Keratinocyte (primary cell): ENCODE measurements around the gene HYAL3. TPM values are rescaled to one million over a fixed set of nuclear protein-coding genes. Genes with fewer than 3 reads are reported as not detected.
A peak's percentile ranks its signal among the peaks of the same experiment; 100 is the strongest.

Source experiments
- DNase-seq: peaks from one replicate; pipeline ENCODE4 v3.0.0-alpha.2; 2011; ENCODE audit warnings: low read depth, missing footprints, low spot score
- FAIRE-seq: peaks from 2 replicates; lab custom pipeline; 2011; peaks lifted over from hg19 to GRCh38; lab: Jason Lieb, UNC
- H2AFZ ChIP-seq: 2 replicates; pipeline ENCODE4 v1.6.0; 2012; ENCODE audit warnings: low read length, control low read depth, inconsistent platforms; ENCODE audit not compliant: control insufficient read depth
- H3K27ac ChIP-seq: 2 replicates; pipeline ENCODE4 v1.5.1; 2011; ENCODE audit warnings: low read length; ENCODE audit not compliant: control insufficient read depth, insufficient read depth
- H3K27me3 ChIP-seq: 3 replicates; pipeline ENCODE4 v1.6.0; 2011; ENCODE audit warnings: low read length; ENCODE audit not compliant: control insufficient read depth, insufficient read depth; ENCODE audit errors: extremely low read depth
- H3K36me3 ChIP-seq, 2 experiments: 2 replicates in 1 of 2; 3 replicates in 1 of 2; pipeline ENCODE4 v1.5.1; 2011; ENCODE audit warnings: low read length in 2 of 2, mild to moderate bottlenecking in 1 of 2; ENCODE audit not compliant: control insufficient read depth in 2 of 2, insufficient read depth in 2 of 2; ENCODE audit errors: extremely low read depth in 1 of 2
- H3K4me1 ChIP-seq: 3 replicates; pipeline ENCODE4 v1.5.1; 2011; ENCODE audit warnings: low read length; ENCODE audit not compliant: control insufficient read depth, insufficient read depth; ENCODE audit errors: extremely low read depth
- H3K4me2 ChIP-seq: 3 replicates; pipeline ENCODE4 v1.6.0; 2011; ENCODE audit warnings: low read depth, low read length; ENCODE audit not compliant: control insufficient read depth, insufficient read depth; ENCODE audit errors: extremely low read depth
- H3K4me3 ChIP-seq, 3 experiments: fragments of 200-600 bp in 1 of 3; sonication (generic) in 1 of 3; 2 replicates in 2 of 3; 3 replicates in 1 of 3; pipeline ENCODE4 v1.5.1; 2011 to 2016; ENCODE audit warnings: low read length in 3 of 3, mild to moderate bottlenecking in 3 of 3, control low read depth in 2 of 3, inconsistent platforms in 1 of 3, low read depth in 1 of 3, mixed read lengths in 1 of 3, mixed run types in 1 of 3, moderate library complexity in 1 of 3; ENCODE audit not compliant: control insufficient read depth in 2 of 3, insufficient read depth in 2 of 3; ENCODE audit errors: extremely low read depth in 1 of 3
- H3K79me2 ChIP-seq: 2 replicates; pipeline ENCODE4 v1.6.0; 2012; ENCODE audit warnings: low read length; ENCODE audit not compliant: control insufficient read depth, insufficient read depth
- H3K9ac ChIP-seq: 3 replicates; pipeline ENCODE4 v1.6.0; 2011; ENCODE audit warnings: low read length; ENCODE audit not compliant: control insufficient read depth, insufficient read depth; ENCODE audit errors: extremely low read depth
- H3K9me1 ChIP-seq: 3 replicates; pipeline ENCODE4 v1.6.0; 2011; ENCODE audit warnings: low read length; ENCODE audit not compliant: control insufficient read depth, insufficient read depth; ENCODE audit errors: extremely low read depth
- H3K9me3 ChIP-seq: 2 replicates; pipeline ENCODE4 v1.5.1; 2012; ENCODE audit warnings: low read depth, low read length; ENCODE audit not compliant: control insufficient read depth
- H4K20me1 ChIP-seq: 3 replicates; pipeline ENCODE4 v1.6.0; 2011; ENCODE audit warnings: low read length; ENCODE audit not compliant: control insufficient read depth, insufficient read depth; ENCODE audit errors: extremely low read depth
- CTCF ChIP-seq, 3 experiments: IDR thresholded peaks in 1 of 3; conservative IDR thresholded peaks in 1 of 3; optimal IDR thresholded peaks in 1 of 3; 2 replicates in 2 of 3; 3 replicates in 1 of 3; pipeline versions ENCODE3 to v1.5.1; 2011; ENCODE audit warnings: low read length in 3 of 3, mild to moderate bottlenecking in 3 of 3, moderate library complexity in 2 of 3, control low read depth in 1 of 3, inconsistent platforms in 1 of 3; ENCODE audit not compliant: insufficient read depth in 2 of 3; ENCODE audit errors: extremely low read depth in 1 of 3
- EZH2 ChIP-seq: IDR thresholded peaks from one replicate; pipeline ENCODE4 v1.6.1; 2012; ENCODE audit warnings: inconsistent platforms, mild to moderate bottlenecking, low read length, moderate library complexity
- dilution Hi-C: fragments of 300-500 bp; cut with MboI; formaldehyde crosslinking; loops from one replicate; pipeline ENCODE4 v1.7.0; 2020; ENCODE audit warnings: low sequenced_read_pairs; ENCODE audit not compliant: extremely low pct_ligation_motif_present
- polyA plus RNA-seq, 5 experiments: library from polyadenylated mRNA; depleted of rRNA in 3 of 5; stranded (reverse) in 3 of 5; stranded (forward) in 1 of 5; unstranded in 1 of 5; fragments of >200 nt; gene quantifications; 1 replicate in 1 of 5; 2 replicates in 3 of 5; 3 replicates in 1 of 5; pipeline versions ENCODE4 v1.2.1 to v1.2.3, GENCODE V29; 2011 to 2012; ENCODE audit warnings: missing spikeins in 2 of 5, low read depth in 1 of 5, low replicate concordance in 1 of 5

HYAL3 gene
- polyA plus RNA-seq, 1 donor (not counting 4 experiments of a cell fraction or from before 2014, with no cell fraction given): 6.6 TPM

- dilution Hi-C loops: no loop called here
- H3K9ac ChIP-seq: no peak overlapping the region
- no peak overlapping the region for H2AFZ ChIP-seq
- H4K20me1 ChIP-seq: no peaks in the 10 kb centered on the region
- H3K79me2 ChIP-seq: peaks cover 10% of the 10 kb centered on the region
- DNase-seq (no peak), FAIRE-seq (no peak)
- peaks cover 23 to 33% of the 10 kb centered on the region in 2 experiments for H3K36me3 ChIP-seq
- H3K4me2 ChIP-seq: no peak overlapping the region
- no peaks in the 10 kb centered on the region for H3K9me1 ChIP-seq
- H3K9me3 ChIP-seq: no peaks in the 10 kb centered on the region
- peak in 2 of 3 experiments; percentile 49 to 63 for TF ChIP-seq CTCF (optimal IDR thresholded peaks at IDR 0.05 in 1 of 3, IDR thresholded peaks at IDR 0.05 in 1 of 3, conservative IDR thresholded peaks at IDR 0.05 in 1 of 3; ENCODE audit: extremely low read depth in 1 of 3, insufficient read depth in 2 of 3, low read length in 3 of 3)
- TF ChIP-seq EZH2: no peak
- no peak overlapping the region for H3K4me3 ChIP-seq
- H3K27me3 ChIP-seq: no peaks in the 10 kb centered on the region
- H3K27ac ChIP-seq: no peak overlapping the region
- peaks cover 30% of the 10 kb centered on the region for H3K4me1 ChIP-seq
These were observed 42.0 kb downstream of the HYAL3 start for GRCh38 chr3:50256978-50257890.

DNA sequence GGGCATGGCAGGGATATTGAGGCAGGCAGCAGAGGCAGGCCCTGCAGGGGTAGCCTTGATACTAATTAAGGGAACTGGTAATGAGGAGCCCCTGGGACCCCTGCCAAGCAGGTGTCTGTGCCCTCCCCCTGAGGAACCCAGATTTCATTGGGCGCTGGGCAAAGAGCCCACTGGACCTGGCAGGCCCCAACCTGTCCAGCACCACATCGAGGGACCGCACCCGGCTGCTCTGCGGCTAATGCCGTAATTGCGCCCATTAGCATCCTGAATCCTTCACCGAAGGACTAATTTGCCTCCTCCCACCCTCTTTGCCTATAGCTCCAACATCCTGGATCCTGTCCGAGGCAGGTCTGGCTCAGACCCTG, 44.0 kb downstream of the HYAL3 start:
- peaks cover 38% of the 10 kb centered on the region for H3K4me1 ChIP-seq
- dilution Hi-C loops: no loop called here
- peak; percentile 63 for FAIRE-seq

More for the DNA sequence above, 44.0 kb downstream of the HYAL3 start:
- no peaks in the 10 kb centered on the region for H3K9me3 ChIP-seq
- H4K20me1 ChIP-seq: peaks cover 9% of the 10 kb centered on the region
- peak overlapping the region; percentile 46 for H3K9ac ChIP-seq
- peaks cover 3% of the 10 kb centered on the region for H3K9me1 ChIP-seq
- no peak overlapping the region for H3K4me3 ChIP-seq
- TF ChIP-seq CTCF (optimal IDR thresholded peaks at IDR 0.05 in 1 of 3, IDR thresholded peaks at IDR 0.05 in 1 of 3, conservative IDR thresholded peaks at IDR 0.05 in 1 of 3; ENCODE audit: extremely low read depth in 1 of 3, insufficient read depth in 2 of 3, low read length in 3 of 3): no peak
- H3K4me2 ChIP-seq: peak overlapping the region; percentile 7
- H3K27me3 ChIP-seq: no peaks in the 10 kb centered on the region
- H3K79me2 ChIP-seq: peaks cover 27% of the 10 kb centered on the region
- no peak overlapping the region for H2AFZ ChIP-seq
- H3K36me3 ChIP-seq: peaks cover 26 to 38% of the 10 kb centered on the region in 2 experiments
- peak overlapping the region; percentile 71 for H3K27ac ChIP-seq
- no peak for DNase-seq
